Measurements from ENCODE around the gene NIPBL. TPM values are rescaled to one million over a fixed set of nuclear protein-coding genes. Genes with fewer than 3 reads are reported as not detected.

NIPBL gene
- total and polyA plus RNA-seq, 2 of the 8 experiments (the other 6 are each of a cell fraction or from before 2014, with no cell fraction given), result 21.1 to 53.5 TPM

DNA sequence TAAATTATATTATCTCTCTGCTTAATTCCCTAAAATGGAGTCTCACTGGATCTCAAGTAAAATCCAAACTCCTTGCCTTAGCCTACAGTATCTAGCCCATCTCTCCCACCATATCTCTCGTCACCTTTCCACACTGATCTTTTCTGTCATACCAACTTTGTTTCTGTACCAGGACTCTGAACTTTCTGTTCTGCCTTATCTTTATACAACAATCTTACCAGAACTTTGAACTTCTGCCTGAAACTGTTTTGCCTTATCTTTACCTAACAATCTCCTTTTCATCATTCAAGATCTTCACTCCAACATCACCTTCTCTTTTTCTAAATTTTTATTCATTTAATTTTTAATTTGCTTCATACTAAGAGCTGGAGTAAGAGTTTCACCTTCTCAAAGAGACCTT, 233.6 kb downstream of the NIPBL start:
- Histone ChIP-seq H3K36me3 (ENCODE audit: control insufficient read depth in 2 of 4, insufficient read depth in 4 of 4, low read length in 3 of 4) (peaks cover 0 to 4% (median 0%) of the 10 kb centered on the region in 4 experiments; a peak in 1 of 8 replicates), H4K5ac (ENCODE audit: insufficient read length, low read depth, low read length) (no peak overlapping the region), H3K4ac (replicated peaks; ENCODE audit: insufficient read length, low read depth, low read length) (no peak overlapping the region), H3K9ac (replicated peaks in 1 of 4; ENCODE audit: extremely low read depth in 1 of 4, low read depth in 3 of 4, low read length in 3 of 4) (no peak overlapping the region), H3K27me3 (replicated peaks in 1 of 4; ENCODE audit: control insufficient read depth in 3 of 4, extremely low read depth in 1 of 4, insufficient read depth in 3 of 4, low read length in 3 of 4) (no peaks in the 10 kb centered on the region), H3K14ac (ENCODE audit: insufficient read length) (no peak overlapping the region), H2BK20ac (ENCODE audit: low read length) (no peak overlapping the region), H3K27ac (ENCODE audit: low read depth, low read length) (no peak overlapping the region), H4K91ac (replicated peaks; ENCODE audit: insufficient read length, low read length) (no peak overlapping the region), H3K4me3 (ENCODE audit: extremely low read depth in 1 of 4, insufficient read depth in 2 of 4, low read depth in 3 of 4, low read length in 4 of 4) (no peak overlapping the region), H2AFZ (ENCODE audit: low read length) (no peak overlapping the region), H2BK15ac (ENCODE audit: low read length) (no peak overlapping the region), H3K23ac (ENCODE audit: insufficient read length) (no peak overlapping the region), H2BK120ac (replicated peaks; ENCODE audit: low read depth, low read length) (no peak overlapping the region), H2BK5ac (ENCODE audit: low read depth, low read length) (no peak overlapping the region), H3K79me1 (ENCODE audit: low read depth, low read length) (no peaks in the 10 kb centered on the region), H2AK5ac (ENCODE audit: low read depth, low read length) (no peak overlapping the region), H3K56ac (replicated peaks; ENCODE audit: insufficient read length, low read depth, low read length) (no peak overlapping the region), H2BK12ac (ENCODE audit: low read depth, low read length) (no peak overlapping the region), H4K20me1 (replicated peaks in 1 of 2; ENCODE audit: control insufficient read depth in 1 of 2, insufficient read depth in 2 of 2, low read length in 2 of 2) (no peaks in the 10 kb centered on the region), H3K79me2 (ENCODE audit: control insufficient read depth in 1 of 2, insufficient read depth in 2 of 2, low read length in 2 of 2) (no peaks in the 10 kb centered on the region), H3K4me1 (replicated peaks in 1 of 4; ENCODE audit: control insufficient read depth in 3 of 4, insufficient read depth in 4 of 4, low read length in 3 of 4) (no peaks in the 10 kb centered on the region), H3K4me2 (ENCODE audit: insufficient read depth in 1 of 2, low read depth in 2 of 2, low read length in 2 of 2) (no peak overlapping the region), H3K23me2 (ENCODE audit: low read depth, low read length) (no peaks in the 10 kb centered on the region), H3K18ac (ENCODE audit: extremely low read depth, low read length) (no peak overlapping the region), H4K8ac (ENCODE audit: extremely low read depth, insufficient read depth, low read length) (no peak overlapping the region), H3K9me3 (ENCODE audit: insufficient read depth in 2 of 2, low read depth in 1 of 2, low read length in 1 of 2) (no peaks in the 10 kb centered on the region)
- no peak for FAIRE-seq
- 87% methylated on average over 1 of the region's 1 CpG; no CpG with 5 or more reads in 1 of the 2 experiments for WGBS, 2 experiments (ENCODE audit: extremely low coverage in 1 of 2, insufficient coverage in 1 of 2, insufficient read length in 1 of 2, insufficient replicate concordance in 2 of 2, low coverage in 1 of 2, low lambda C conversion rate in 2 of 2, missing lambda C conversion rate in 1 of 2)
- CTCF ChIA-PET (ENCODE audit: partially characterized antibody), result interaction anchor here (1.7 kb wide), 1 partner anchor 30 kb away, joined by 5 read pairs; no protein-coding TSS in a partner anchor
- POLR2A ChIA-PET (ENCODE audit: partially characterized antibody), result no interaction called here
- DNase-seq (ENCODE audit: low read depth in 1 of 2, low spot score in 2 of 2), result no peak
- TF ChIP-seq EP300 (IDR thresholded peaks at IDR 0.05; ENCODE audit: borderline replicate concordance in 1 of 2, low read depth in 2 of 2, low read length in 2 of 2) (no peak), CBX5 (IDR thresholded peaks at IDR 0.05; ENCODE audit: low read depth, low read length) (no peak), TAF7 (optimal IDR thresholded peaks at IDR 0.05; ENCODE audit: borderline replicate concordance, low read depth, low read length) (no peak), SIRT6 (IDR thresholded peaks at IDR 0.05; ENCODE audit: low read length) (no peak), JUN (IDR thresholded peaks at IDR 0.05; ENCODE audit: low read depth, low read length) (no peak), EZH2 (IDR thresholded peaks at IDR 0.05; ENCODE audit: low read depth, low read length, severe bottlenecking) (no peak), GABPA (IDR thresholded peaks at IDR 0.05; ENCODE audit: borderline replicate concordance, insufficient read depth, low read length) (no peak), CTBP2 (IDR thresholded peaks at IDR 0.05; ENCODE audit: borderline replicate concordance, insufficient read depth, insufficient read length, low read length) (no peak)

All from H1 (cell line).